Esophagus (tissue), 2 donors: Measurements from ENCODE around the gene VPS52. TPM values are rescaled to one million over a fixed set of nuclear protein-coding genes. Genes with fewer than 3 reads are reported as not detected.

Experiments used
- H3K27ac ChIP-seq, 2 donors: one replicate each; pipeline ENCODE4 v1.5.1; 2013; ENCODE audit warnings: low read depth in 2 of 2, mild to moderate bottlenecking in 2 of 2, inconsistent platforms in 1 of 2, low read length in 1 of 2, moderate library complexity in 1 of 2
- H3K27me3 ChIP-seq, 2 donors: one replicate each; pipeline ENCODE4 v1.6.1; 2013; ENCODE audit warnings: low read length in 2 of 2, control low read depth in 1 of 2, mild to moderate bottlenecking in 1 of 2; ENCODE audit not compliant: insufficient read depth in 2 of 2, control insufficient read depth in 1 of 2
- H3K36me3 ChIP-seq, 2 donors: one replicate each; pipeline ENCODE4 v1.6.1; 2013; ENCODE audit warnings: low read length in 1 of 2; ENCODE audit not compliant: control insufficient read depth in 2 of 2, insufficient read depth in 2 of 2
- H3K4me1 ChIP-seq, 2 donors: one replicate each; pipeline ENCODE4 v1.6.1; 2013; ENCODE audit warnings: low read length in 1 of 2; ENCODE audit not compliant: control insufficient read depth in 2 of 2, insufficient read depth in 2 of 2
- H3K4me3 ChIP-seq, 2 donors: one replicate each; pipeline ENCODE4 v1.5.1; 2013; ENCODE audit warnings: low read length in 2 of 2, mild to moderate bottlenecking in 2 of 2, low read depth in 1 of 2, moderate library complexity in 1 of 2
- H3K9me3 ChIP-seq, 2 donors: one replicate each; pipeline ENCODE4 v1.6.1; 2013; ENCODE audit warnings: mild to moderate bottlenecking in 2 of 2, low read depth in 1 of 2, low read length in 1 of 2, moderate library complexity in 1 of 2; ENCODE audit not compliant: control insufficient read depth in 2 of 2, insufficient read depth in 1 of 2
- WGBS, 2 donors: extraction: QIAGEN DNeasy Blood & Tissue Kit; methylation state at CpG; one replicate each; pipeline ENCODE4 v1.1.7; 2013; 5-methylcytosine and 5-hydroxymethylcytosine counted together
- polyA plus RNA-seq, 2 donors: library from polyadenylated mRNA; stranded (reverse); fragments of 200-250 nt; gene quantifications; one replicate each; pipeline ENCODE4 v1.2.3, GENCODE V29; 2013
- donor health status: healthy with polysubstance abuse.
- donor health status: Bipolar disorder and iron deficiency.

The VPS52 gene
- polyA plus RNA-seq, 2 donors = 44.9 to 48.9 TPM

DNA sequence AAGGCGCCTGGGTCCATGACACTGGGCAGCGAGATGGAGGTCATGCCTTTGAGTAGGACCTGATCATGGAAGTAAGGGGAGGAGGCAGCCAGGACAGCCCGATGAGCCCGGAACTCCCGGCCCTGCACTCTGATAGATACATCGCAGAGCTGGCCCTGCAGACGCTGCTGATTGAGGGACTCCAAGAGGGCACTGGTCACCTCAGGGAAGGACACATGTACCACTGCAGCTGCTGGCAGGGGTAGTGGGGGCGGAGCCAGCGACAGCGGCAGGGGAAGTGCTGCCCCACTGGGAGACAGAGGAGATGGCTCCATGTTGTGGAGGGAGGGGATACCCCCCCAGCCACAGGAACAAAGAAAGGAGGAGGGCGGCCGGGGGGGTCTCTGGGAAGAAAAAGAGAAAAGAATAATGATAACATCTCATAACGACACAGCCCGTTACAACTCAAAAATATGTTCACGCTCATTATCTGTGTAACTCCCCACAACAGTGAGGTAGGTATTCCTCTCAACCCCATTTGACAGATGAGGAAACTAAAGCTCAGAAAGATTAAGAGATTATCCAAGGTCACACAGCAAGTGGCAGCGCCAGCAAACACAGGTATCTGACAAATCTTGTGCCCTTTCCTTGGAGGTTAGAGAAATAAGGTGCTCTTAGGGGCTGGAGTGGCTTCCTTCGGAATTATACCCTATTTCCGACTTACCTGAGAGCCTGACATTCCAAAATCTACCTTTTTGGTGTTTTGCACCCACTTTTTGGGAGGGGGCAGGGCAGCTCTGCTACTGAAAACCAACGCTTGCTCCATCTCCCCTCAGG is 45.1 kb upstream of the VPS52 start:
- peak overlapping the region in 1 of 2 donors; percentile 50 for H3K4me3 ChIP-seq
- 75 to 78% methylated on average over 19 of the region's 19 CpGs for WGBS, 2 donors
- no peaks in the 10 kb centered on the region for H3K9me3 ChIP-seq
- H3K4me1 ChIP-seq = peaks cover 6 to 28% of the 10 kb centered on the region in 2 donors
- no peaks in the 10 kb centered on the region for H3K27me3 ChIP-seq
- H3K36me3 ChIP-seq = peaks cover 18 to 24% of the 10 kb centered on the region in 2 donors
- H3K27ac ChIP-seq = peak overlapping the region; percentile 88 to 90

- H3K27ac ChIP-seq = no peak overlapping the region
- H3K4me1 ChIP-seq = peaks cover 4 to 27% of the 10 kb centered on the region in 2 donors
- 88 to 93% methylated on average over 17 of the region's 17 CpGs for WGBS, 2 donors
- peaks cover 16 to 24% of the 10 kb centered on the region in 2 donors for H3K36me3 ChIP-seq
- H3K27me3 ChIP-seq = no peaks in the 10 kb centered on the region
- no peaks in the 10 kb centered on the region for H3K9me3 ChIP-seq
- H3K4me3 ChIP-seq = no peak overlapping the region
These were observed 44.3 kb upstream of the VPS52 start for GRCh38 chr6:33315793-33316602.

- no peaks in the 10 kb centered on the region for H3K27me3 ChIP-seq
- WGBS, 2 donors = 32 to 38% methylated on average over 47 of the region's 47 CpGs
- H3K36me3 ChIP-seq = peaks cover 12 to 16% of the 10 kb centered on the region in 2 donors
- H3K27ac ChIP-seq = peak overlapping the region; percentile 97 to 98
- H3K4me3 ChIP-seq = peak overlapping the region; percentile 83 to 88
- H3K9me3 ChIP-seq = no peaks in the 10 kb centered on the region
- peaks cover 4 to 18% of the 10 kb centered on the region in 2 donors for H3K4me1 ChIP-seq
These were observed 43.5 kb upstream of the VPS52 start for GRCh38 chr6:33314943-33315792.

GRCh38 chr6:33314515-33314942 is 42.9 kb upstream of the VPS52 start:
- Histone ChIP-seq H3K4me3 (peak overlapping the region; percentile 83 to 88), H3K36me3 (peaks cover 7 to 10% of the 10 kb centered on the region in 2 donors), H3K27me3 (no peaks in the 10 kb centered on the region), H3K27ac (peak overlapping the region; percentile 97 to 98), H3K9me3 (no peaks in the 10 kb centered on the region), H3K4me1 (peaks cover 4 to 18% of the 10 kb centered on the region in 2 donors)
- WGBS, 2 donors = 2% methylated on average over 10 of the region's 10 CpGs

DNA sequence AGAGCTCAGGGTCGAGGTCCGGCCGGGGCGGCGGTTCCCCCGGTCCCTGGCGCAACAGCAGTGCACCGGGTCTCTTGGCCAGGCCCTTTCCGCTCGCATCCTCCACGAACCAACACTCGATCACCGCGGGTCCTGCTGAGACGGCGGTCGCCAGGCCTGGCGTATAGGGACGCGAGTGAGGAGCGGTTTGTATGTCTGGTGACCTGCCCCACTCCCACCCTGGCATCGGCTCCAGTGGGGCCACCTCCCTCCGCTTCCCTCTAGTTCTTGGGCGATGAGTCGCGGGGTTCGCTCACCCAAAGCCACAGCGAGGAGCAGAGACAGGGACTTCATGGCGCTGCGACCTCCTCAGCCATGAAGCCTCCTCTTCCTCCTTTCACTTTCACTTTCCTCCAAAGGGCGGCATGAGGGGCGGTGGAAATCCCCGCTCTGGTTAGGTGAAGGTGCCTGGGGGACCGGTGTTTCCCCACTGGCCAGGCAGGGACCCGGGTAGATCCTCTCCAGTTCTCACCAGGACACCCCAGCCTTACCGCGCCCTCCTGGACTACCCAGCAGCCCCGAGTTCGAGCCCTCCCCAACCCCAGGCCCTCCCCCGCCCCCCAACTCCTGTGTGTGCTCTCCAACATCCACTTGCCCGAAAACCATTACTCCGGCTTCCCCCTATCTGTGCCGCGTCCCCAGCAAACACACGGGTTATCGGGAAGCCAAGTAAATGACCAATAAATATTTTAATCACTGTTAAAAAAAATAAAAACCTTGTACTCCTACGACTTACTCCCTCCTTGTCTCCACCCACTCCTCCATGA is 42.2 kb upstream of the VPS52 start, which contains the start of gene TAPBP:
TSS of gene TAPBP (minus strand) at position 370 of the 806 bp plus-strand sequence. CDS start at position 333, 37 bp downstream.
- Histone ChIP-seq H3K36me3 (peaks cover under 1 to 5% of the 10 kb centered on the region in 2 donors), H3K4me1 (peaks cover 4 to 18% of the 10 kb centered on the region in 2 donors)

GRCh38 chr6:33313105-33313708 is 41.5 kb upstream of the VPS52 start:
- H3K4me1 ChIP-seq = peaks cover 4 to 18% of the 10 kb centered on the region in 2 donors
- no peaks in the 10 kb centered on the region for H3K9me3 ChIP-seq
- H3K27ac ChIP-seq = peak overlapping the region; percentile 97 to 98
- WGBS, 2 donors = 0 to 1% methylated on average over 33 of the region's 33 CpGs
- H3K36me3 ChIP-seq = no peaks in the 10 kb centered on the region
- peak overlapping the region; percentile 83 to 88 for H3K4me3 ChIP-seq
- H3K27me3 ChIP-seq = no peaks in the 10 kb centered on the region

More for the DNA sequence above, 42.2 kb upstream of the VPS52 start, which contains the start of gene TAPBP:
- Histone ChIP-seq H3K9me3 (no peaks in the 10 kb centered on the region), H3K27ac (peak within 1 kb of the TSS; percentile 97 to 98), H3K4me3 (peak within 1 kb of the TSS; percentile 83 to 88), H3K27me3 (no peaks in the 10 kb centered on the region)
- 0 to 1% methylated on average over 47 of the region's 47 CpGs for WGBS, 2 donors

DNA sequence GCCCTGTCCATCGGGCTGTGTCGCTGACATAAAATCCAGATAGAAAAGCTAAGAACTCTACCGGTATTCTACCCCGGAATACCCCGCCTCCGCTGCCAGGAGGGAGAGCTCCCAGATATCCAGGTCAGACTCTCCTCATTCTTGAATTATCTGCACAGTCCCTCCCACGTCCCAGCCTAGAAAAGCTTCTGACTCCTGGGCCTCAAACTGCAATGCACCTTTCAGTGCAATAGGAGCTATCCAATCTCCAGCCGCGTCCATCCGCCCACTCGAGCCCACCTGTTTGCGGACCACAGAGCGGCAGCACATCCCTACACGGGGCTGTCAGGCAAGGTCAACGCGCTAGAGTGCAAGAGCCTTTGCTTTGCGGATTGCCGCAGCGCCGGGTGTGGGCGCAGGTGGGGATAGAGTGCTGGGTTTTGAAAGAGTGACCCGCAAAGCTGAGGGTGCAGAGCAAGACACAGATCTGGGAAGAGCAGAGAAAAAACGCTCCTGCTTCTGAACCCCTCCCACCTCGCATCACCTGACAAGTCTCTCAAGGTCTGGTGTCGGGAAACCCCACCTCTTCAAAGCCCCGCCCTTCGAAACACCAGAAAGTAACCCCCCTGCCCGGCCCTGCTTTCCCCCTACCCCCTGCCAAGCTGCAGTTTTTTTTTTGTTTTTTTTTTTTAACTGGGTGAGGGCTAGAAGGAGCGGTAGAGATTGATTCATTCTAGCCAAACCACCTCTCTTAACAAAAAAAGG is 40.9 kb upstream of the VPS52 start:
- Histone ChIP-seq H3K27ac (peak overlapping the region; percentile 97 to 98), H3K4me3 (peak overlapping the region; percentile 83 to 88), H3K4me1 (peaks cover 4 to 18% of the 10 kb centered on the region in 2 donors), H3K27me3 (no peaks in the 10 kb centered on the region), H3K9me3 (no peaks in the 10 kb centered on the region), H3K36me3 (no peaks in the 10 kb centered on the region)
- WGBS, 2 donors = 5 to 6% methylated on average over 29 of the region's 29 CpGs

GRCh38 chr6:33306356-33306755 is 34.7 kb upstream of the VPS52 start:
- no peaks in the 10 kb centered on the region for H3K27me3 ChIP-seq
- no peak overlapping the region for H3K4me3 ChIP-seq
- peaks cover 7 to 15% of the 10 kb centered on the region in 2 donors for H3K36me3 ChIP-seq
- no peaks in the 10 kb centered on the region for H3K9me3 ChIP-seq
- WGBS, 2 donors = 78 to 80% methylated on average over 4 of the region's 4 CpGs
- H3K4me1 ChIP-seq = no peaks in the 10 kb centered on the region
- H3K27ac ChIP-seq = no peak overlapping the region
